DMS 273 (cell line): ENCODE measurements around the gene MDM1.

Experiments used
- DNase-seq: peaks from one replicate; lab custom pipeline; 2025; ENCODE audit not compliant: unreplicated experiment; lab: John Stamatoyannopoulos, UW

MDM1 gene

DNA sequence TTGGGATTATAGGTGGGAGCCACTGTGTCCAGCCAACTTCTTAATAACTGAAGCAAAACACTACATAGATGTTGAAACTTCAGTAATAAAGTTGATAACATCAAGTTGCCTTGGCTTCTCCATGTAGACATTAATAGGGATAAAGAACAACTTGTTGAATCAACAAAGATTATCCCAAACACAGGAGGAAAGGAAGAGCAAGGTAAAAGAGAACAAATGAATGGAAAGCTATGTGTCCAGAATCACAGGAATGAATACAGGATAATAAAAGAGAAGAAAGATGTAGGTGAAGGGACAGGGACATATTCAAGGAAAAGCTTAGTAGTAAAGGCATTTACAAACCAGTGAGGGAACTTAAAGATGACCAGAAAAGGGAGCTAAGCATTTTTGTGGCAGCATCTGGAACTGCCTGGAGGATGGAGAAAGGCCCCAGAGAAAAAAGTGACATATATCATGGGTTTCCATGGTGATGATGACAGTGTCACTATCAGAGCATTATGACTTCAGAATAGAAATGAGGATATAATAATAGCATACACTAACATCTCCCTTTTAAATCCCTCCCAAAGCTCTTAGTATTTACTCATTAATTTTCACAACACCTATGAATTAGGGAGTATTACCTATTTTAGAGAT is 24.0 kb upstream of the MDM1 start:
- no peak for DNase-seq

DNA sequence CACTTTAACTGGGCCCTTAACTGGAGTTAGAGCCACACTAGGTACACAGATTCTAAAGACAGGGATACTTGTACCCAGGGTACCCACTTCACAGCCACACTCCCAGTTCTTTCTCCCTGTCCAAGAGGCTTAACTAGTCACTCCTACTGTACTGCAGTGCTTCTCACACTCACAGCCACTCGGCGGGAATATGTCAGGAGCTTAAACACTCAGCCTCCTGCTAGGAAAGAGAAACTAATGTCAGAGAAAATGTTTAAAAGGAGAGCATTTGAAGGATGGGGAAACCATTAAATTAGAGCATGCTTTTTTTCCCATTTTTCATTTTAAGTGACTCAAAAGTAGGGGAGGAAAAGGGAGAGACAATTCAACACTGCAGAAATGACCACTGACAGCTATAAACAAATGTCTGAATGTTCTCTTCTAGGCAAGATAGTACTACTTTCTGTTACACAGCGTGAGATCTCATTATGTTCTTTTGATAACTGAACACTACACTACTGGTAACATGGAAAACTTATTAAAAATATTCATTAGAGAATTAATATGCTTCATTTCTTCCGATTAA is 22.9 kb upstream of the MDM1 start:
- DNase-seq = no peak

DNA sequence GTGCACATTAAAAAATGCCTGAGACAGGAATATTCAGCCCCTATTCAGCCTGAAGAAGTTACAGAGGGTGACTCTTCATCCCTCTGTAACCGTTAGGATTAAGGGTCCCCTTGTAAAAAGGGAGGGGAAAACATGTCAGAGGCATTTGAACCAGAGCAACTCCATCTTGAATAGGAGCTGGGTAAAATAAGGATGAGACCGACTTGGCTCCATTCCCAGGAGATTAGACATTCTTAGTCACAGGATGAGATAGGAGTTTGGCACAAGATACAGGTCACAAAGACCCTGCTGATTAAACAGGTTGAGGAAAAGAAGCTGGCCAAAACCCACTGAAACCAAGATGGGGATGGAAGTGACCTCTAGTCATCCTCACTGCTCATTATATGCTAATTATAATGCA is 19.9 kb upstream of the MDM1 start:
- no peak for DNase-seq

DNA sequence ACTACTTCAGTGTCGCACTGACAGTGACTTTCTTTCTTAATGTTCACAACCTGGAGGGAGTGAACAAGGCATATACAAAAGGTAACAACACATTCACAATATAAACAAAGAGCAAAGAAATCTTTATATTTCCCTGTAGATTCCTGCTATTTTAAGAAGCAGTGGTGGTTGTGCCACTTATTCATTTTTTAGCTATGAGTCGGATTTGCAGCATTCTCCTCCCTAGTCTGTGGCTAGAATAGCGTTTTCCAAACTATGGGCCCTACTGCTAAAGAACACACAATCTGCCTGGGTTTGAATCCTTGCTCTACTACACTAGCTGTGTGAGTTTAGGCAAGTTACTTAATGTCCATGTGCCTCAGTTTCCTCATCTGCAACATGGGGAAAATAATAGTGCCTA is 18.6 kb upstream of the MDM1 start:
- no peak for DNase-seq

DNA sequence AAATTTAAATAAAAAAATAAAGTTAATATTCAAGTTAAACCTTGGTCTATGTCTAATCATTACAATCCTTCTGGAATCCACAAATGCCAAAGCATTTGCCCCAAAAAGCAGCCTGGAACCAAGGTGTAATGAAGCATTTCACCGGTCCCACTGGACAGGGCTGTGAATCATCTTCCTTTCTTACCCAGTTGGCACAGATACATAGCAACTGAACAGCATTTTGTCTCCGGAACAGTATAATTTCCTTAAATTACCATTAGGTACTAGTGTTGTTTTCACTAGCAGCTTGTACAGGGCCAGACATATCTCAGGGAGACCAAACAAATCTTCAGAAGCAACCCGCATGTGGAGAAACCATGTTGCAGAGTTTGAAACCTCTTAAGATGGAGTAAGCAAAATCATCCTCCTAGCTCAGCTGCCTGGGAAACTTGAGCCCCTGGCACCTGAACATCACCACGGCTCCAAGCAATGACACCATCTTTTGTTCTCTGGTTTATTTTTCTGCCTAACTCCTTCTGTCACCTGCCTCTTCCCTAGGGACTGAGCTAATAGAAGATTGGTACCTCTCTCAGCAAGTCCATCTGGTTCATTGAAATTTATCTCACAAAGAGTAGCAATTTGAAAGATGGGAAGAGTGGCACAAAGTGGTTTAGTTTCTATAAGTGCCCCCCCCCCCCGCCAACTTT is 17.9 kb upstream of the MDM1 start:
- DNase-seq = peak; percentile 47

DNA sequence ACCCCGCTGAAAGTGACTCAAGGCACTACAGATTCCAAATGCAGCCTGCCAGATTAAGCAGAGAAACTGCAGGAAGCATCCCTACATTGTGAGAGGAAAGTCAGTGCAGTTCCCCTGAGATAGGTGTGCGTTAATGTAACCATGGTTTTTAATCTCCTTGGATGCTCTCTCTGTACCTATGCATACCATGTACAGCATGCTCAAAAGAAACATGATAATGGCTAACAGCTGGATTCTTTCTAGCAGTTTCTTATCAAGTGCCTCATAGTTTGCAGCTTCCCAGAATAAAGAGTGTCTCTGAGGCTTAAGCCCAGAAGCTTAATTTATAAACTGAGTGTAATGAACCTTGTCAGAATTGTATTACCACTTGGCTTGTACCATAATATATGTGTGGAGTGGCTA is 17.1 kb upstream of the MDM1 start:
- DNase-seq = no peak

DNA sequence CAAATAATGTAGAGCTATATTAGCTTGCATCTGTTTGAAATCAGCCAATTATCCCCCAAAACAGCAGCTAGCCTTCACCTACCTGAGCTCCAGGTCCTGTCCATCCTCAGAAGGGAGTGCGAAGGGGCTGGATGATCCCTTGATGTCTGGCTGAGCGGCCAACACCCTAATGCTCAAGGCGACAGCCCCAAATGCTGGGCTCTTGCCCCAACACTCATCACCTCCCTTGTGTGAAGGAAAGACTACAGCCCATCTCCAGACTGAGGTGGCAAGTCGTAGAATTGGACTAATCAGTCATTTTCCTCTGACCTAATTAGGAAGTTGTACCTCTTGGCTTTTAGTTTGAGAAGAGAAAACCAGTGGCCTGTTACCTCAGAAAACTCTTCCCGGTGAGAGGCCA is 16.3 kb upstream of the MDM1 start:
- no peak for DNase-seq

DNA sequence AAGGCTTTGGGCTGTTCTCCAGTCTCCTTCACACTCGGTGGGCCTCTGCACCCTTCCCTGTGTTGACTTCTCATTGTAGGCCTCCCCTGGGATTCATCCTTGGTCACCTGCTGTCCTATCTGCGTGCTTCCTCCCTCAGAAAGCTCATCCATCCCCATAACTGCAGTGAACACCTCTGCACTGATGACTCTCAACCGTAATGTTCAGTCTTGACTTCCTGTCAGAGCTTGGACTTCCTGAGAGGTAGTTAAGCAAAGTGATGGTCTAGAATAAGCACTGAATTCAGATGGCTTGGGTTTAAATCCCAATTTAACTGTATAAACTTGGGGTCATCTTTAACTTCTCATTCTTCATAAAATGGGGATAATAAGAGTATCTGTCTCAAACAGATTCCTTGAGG is 13.6 kb upstream of the MDM1 start:
- no peak for DNase-seq

DNA sequence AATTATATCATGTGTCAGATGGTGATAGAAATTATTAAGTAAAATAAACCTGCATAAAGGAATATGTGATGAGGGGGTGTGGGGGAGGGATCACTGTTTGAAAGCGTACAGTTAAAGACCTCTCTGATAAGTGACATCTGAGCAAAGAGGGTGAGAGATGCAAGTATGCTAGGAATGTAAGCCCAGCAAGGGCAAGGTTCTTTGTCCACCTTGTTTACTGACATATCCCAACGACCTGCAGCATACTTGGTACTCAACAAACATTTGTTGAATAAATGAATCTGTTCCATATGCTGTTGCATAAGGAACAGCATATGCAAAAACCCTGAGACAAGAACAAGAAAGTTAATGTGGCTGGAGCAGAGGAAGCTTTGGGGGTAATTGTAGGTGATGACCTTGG is 12.0 kb upstream of the MDM1 start:
- DNase-seq = no peak

DNA sequence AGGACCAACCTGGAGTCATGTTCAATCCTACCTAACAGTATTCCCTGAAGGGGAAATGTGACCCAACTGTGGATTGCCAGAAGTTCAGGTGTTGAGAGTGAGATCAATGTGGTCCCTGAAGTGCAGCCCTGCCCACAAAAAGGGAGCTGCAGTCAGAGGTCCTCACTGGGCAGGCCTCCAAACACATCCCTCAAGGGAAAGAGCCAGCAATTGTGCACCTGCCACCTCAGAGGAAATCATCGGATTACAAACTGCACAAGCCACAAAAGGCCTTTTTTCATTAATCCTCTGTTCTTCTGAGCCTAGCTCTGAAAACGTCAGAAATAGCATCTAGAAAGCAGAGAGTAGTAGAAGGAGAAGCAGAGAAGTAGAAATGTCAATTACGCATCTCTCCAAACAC is 10.8 kb upstream of the MDM1 start:
- DNase-seq = peak; percentile 4

DNA sequence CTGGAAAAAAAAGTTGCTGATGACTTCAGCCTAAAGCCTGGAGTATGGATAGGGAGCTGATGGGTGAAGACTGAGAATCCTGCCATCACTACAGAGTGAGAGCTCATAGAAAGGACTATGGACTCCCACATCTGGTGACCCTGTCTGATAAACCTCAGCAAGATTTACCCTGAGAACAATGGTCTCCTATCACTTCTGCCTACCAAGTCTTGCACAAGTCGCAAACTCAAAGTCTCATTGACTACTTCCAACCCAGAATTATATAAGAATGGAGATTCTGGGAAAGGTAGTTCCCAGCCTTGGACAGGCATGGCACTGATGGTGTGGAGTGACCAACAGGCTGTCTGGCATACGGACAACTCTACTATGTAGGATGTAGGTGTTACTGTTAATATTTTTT is 9.7 kb upstream of the MDM1 start:
- DNase-seq = no peak

DNA sequence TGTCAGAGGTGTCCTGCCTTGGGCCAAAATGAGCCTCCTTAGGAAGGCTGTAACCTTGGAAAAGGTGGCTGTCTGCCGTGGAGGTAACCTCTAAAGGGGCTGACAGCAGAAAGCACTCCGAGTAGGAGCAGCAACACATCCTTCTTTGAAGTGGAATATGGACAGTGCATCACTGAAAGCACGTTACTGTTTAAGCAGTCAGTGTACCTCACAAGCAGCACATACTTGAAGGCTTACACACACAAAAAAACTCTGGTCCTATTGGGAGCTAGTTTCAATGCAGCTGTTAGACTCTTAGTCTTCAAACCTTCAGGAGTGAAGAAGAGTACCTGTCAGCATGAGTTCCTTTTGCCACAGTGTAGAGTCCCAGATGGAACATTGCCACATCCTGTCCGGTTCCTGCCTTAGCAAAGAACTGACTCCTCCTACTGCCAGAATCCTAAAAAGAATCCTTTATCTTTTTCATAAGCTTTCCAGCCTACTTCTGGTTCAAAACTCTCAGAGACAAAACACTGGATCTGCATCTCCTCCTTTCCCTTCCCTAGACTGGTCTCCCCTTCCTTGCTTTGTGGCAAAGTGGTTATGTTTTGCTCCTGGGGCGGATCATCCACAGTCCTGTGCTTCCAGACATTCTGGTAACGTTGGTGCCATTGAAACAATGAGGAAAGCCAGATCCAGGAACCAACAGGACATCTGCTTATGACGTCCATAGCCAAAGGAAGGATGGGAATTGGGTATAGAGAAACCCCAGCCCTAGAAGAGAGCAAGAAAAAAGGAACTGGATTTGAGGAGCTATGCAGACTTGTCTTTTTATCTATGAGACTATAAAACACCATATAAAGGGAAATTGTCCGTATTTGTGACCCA is 8.5 kb upstream of the MDM1 start:
- DNase-seq = no peak

DNA sequence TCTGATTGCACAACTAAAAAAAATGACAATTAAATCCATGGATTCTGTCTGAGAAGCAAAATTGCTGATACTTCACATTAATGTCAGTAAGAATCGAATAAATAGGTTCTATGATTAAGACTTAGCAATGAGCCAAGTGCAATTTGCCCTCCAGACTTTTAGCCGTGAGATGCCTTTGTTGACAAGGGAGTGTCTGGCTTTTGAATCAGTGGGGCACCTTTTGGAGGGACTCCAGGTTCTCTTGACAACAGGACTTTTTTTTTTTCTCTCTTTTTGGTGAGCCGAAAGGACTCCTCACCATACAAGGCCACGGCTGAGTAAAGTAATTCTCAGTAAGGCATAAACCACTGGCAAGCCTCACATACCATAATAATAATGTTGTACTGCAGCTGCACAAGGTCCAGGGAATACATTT is 4.7 kb upstream of the MDM1 start:
- DNase-seq = peak; percentile 9

DNA sequence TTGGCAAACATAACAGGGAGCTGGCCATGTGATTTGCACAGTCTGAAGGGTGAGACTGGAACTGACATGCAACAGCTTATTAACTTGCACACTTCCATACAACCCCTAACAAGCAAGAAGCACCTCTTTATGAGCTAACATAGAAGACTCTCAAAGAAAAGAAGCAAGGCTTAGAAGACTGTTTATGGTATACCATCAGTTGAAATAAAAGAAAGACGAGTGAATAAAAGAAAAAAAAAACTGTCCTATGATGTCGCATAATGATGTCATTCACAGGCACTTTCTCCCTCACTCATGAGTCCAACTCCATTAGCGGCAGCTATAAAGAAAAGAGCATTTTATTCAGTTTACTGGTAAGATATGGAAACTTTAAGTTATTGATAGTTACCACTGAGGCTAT is 3.3 kb upstream of the MDM1 start:
- no peak for DNase-seq

DNA sequence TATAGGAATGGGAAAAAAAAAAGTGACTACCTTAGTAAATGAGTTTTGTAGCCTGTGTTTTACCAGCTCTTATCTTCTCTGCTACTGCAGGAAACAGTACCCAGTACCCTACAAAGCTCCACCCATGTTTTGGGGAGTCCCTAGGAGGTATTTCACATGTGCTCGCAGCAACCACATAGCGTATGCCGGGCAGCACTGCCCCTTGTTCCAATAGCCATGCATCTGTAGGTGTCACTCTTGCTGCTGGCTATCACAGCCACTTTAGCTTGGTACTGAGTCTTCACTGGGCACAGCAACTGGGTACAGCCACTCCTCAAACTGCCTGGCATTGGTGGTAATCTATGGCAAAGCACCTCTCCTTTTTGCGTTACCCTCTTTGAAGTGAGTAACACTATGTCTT is 2.0 kb upstream of the MDM1 start:
- peak; percentile 2 for DNase-seq

DNA sequence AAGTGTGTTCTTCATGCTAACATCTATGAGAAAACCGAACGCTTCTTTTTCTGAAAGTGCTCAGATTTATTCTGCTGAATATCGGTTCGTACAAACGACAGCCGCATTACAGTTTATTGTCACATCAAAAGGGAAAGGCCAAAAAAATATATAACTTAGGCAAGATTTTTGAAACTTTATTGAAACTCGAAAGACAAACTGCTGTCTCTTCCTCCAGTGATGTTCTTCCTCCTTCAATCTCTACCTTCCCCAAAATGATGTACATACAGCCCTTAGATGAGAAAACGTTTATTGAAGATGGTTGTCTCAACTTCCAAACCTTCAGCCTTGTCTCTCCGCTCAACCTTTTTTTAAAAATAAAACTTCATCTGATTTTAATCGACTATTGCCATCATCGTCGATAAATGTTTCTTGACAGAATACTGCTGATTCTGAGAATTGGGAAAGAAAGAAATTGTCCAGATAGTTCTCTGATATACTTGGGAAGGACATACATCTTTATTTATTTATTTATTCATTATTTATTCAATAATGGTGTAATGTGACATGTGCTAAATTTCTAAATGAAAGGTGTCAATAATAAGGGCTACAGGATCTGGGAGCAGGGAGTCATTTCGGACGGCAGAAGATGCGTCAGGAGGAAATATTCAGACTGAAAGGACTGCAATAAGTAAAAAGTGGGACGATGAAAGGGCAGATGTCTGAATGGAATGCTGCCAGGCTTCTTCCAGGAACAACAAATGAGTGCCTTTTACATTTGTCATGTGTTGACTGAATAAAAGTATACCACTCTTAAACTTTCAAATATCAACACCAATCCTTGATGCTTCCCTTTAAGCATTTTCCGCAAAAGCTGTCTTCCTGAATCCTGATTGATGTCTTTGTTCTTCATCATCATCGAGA is 817 bp upstream of the MDM1 start:
- no peak for DNase-seq

DNA sequence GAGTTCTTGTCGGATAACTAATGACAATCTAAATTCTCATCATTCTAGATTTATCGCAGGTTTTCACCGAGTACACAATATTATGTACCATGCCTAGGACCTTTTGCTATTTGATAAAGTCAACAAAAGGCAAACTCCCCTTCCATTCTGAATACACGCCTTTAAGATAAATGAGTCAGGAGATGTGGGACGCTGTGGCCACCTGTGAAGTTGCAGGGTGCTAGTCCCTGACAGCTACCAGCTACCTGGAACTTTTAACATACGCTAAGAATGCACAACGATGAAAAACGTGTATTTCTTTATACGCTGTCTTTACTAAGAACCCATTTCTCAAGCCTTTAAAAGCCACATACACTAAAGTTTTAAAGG is 678 bp downstream of the MDM1 start:
- DNase-seq = no peak

DNA sequence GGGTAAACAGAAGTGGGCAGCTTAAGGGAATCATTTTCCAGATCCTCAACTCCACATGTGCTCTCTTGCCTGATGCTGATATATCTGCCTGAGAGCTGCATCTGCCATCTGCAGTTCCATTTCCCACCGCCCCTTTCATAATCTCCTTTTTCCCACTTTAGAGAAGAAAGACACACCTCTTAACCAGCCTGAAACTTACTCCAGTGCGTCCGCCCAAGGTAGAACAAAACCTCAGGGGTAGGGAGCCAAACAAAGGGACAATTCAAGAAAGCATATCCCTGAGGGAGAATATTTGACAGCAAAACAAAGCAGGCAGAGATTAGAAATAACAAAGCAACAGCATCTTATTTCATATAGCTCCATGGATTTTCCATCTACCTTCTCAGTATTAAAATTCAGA is 4.3 kb downstream of the MDM1 start:
- DNase-seq = no peak

DNA sequence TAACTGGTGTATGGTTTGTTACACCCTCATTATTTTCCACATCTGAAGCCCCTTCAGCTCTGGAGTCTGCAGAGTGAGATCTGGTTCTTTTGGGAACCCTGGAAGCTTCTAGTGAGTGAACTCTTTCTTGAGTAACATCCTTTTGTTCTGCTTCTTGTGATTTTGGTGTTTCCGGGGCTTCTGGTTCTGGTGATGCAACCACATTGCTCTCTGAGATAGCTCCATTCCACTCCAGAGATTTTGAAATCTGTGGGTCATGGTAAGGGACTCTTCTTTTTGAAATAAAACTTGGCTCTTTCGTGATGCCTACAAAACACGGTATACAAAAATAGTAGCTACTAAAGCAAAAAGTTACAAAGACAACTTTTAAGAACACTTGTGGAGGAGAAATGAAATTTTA is 5.4 kb downstream of the MDM1 start:
- no peak for DNase-seq

DNA sequence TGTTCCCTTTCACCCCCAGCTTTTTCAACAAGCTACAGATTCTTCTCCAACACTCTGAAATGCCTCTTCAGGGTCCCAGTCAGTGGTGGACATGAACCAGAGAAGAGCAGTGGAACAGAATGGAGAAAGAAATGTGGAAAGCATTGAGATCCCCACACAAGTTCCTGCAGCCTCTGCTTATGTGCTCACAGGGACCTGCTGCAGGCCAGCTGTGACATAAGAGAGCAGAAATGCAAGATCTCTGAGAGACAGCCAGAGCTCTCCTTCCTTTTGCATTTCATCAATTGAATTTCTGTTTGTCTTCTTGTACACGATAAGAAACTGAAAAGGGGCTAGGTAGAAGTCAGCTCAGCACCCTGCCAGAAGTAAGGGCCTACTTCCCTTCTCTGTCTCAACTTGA is 6.2 kb downstream of the MDM1 start:
- DNase-seq = no peak

DNA sequence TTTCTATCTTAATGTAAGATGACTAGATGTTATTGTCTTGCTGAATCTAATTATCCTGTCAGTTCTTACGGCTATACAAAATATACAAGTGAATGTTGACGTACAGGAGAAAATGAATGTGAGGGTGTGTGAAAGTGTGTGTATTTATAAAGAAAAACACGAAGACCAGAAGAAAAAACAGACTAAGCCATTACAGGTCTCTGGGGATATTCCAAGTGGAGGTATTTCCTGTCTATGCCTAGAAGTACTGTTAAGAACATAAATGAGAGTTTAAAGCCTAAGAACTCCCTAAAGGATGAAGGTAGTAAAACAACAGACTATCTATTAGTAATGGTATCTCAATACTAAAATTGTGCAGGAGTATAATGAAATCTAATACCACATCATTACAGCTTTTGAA is 7.6 kb downstream of the MDM1 start:
- no peak for DNase-seq
